ENCODE measurements around the gene SLC6A18.

The SLC6A18 gene

DNA sequence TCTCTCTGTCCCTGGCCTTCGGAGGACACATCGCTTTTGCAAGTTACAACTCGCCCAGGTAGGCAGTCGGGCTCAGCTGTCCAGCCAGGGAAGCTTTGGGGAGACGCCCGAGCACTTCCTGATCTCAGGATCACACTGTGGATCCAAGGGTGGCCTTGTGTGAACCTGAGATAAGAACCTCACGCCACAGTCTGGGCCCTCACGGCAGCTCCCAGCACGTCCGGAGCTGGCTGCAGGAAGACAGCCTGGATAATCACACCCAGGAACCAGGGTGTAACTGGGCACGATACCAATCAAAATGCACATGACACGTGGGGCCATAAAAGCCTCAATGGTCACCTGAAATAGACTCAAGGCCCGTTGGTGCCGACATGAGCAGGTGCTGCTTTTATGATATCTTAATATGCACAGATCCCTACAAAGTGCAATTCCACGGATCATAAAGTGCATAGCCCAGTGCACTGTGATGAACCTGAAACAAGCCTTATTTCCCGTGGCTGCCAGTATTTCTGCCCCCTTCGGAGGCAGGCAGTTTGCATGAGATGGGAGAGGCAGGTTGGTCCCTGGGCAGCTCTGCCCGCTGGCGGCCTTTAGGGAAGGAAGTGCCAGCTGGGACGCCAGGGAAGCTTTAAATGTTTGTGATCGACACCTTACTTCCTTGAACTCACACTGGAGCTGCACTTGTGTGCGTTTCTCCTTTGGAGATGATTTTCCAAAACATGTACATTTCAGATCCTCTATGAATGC, 14.5 kb downstream of the SLC6A18 start:
- peak; percentile 41 for DNase-seq

DNA sequence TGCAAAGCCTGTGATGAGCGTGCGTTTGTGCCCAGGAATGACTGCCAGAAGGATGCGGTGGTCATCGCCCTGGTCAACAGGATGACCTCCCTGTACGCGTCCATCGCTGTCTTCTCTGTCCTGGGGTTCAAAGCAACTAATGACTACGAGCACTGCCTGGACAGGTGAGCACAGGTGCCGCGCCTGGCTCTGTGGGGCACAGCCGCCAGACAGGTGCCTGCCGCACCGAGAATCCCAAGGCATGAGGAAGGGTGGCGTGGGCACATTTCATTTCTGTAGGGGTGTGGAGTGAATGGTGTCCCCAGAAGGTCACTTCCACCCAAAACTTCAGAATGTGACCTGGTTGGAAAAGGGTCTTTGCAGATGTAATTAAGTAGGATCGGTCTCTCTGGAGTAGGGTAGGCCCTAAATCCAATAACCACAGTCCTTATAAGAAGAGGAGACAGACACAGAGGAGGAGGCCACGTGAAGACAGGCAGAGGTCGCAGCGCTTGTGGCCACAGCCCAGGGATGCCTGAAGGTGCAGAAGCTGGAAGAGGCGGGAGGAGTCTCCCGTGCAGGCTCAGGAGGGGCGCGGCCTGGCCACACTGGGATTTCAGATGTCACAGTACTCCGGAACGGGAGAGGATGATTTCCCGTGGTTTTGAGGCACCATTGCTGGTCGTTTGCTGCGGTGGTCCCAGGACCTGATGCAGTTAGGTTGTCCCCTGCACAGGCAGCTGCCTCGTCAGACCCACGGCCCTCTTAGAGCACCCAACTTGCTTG, 15.5 kb downstream of the SLC6A18 start:
- no peak for DNase-seq

DNA sequence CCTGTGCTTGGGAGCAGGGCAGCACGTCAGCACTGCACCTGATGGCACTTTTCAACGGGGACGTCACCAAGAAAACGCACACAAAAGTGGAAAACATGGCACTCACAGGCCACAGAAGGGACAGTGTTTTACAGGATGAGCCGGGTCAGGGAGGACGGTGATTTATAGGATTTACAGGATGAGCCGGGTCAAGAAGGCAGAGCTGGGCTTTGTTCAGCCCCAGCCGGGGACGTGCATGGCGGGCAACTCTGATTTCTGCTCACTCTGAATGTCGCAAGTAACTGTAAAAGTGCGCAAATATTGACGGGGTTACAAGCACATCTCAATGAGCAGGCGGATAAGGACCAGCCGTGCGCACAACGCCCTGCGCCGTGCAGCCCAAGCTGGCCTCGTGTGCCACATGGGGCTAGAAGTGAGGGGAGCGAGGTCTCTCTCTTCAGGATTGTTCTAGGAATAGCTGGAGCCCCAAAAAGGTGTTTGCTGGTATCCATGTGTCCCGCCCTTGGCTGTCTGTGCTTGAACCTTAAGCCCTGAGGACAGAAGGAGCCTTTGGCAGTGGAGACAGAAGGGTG, 16.4 kb downstream of the SLC6A18 start:
- DNase-seq, result no peak

DNA sequence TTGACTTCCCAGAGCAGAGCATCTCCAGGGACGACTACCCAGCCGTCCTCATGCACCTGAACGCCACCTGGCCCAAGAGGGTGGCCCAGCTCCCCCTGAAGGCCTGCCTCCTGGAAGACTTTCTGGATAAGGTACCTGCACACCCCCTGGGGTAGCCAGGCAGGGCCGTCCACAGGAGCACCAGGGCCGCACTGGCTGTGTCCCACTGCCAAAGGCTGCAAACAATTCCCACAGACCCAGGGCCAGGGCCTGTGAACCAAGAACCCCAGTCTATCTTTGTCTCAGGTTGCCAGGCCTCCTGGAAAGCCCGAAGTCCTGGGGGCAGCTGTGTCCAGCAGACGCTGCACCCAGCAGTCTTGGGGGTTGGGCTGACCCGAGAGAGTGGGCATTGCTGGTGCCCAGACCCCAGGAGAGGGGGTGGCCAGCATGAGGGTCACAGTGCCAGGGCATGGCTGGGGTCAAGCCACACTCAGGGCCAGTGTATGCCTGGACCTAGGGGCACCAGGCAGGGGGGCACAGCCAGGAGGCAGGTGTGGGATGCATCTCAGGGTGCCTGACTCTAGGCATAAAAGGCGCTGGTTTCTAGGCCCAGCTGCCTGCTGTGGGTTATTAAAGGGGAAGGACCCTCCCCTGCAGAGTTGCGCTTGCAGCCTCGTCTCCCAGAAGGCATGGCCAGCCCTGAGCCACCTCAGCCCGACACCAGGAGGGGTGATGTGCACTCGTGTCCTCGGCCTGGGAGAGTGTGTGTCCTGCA, 17.7 kb downstream of the SLC6A18 start:
- DNase-seq, result no peak

DNA sequence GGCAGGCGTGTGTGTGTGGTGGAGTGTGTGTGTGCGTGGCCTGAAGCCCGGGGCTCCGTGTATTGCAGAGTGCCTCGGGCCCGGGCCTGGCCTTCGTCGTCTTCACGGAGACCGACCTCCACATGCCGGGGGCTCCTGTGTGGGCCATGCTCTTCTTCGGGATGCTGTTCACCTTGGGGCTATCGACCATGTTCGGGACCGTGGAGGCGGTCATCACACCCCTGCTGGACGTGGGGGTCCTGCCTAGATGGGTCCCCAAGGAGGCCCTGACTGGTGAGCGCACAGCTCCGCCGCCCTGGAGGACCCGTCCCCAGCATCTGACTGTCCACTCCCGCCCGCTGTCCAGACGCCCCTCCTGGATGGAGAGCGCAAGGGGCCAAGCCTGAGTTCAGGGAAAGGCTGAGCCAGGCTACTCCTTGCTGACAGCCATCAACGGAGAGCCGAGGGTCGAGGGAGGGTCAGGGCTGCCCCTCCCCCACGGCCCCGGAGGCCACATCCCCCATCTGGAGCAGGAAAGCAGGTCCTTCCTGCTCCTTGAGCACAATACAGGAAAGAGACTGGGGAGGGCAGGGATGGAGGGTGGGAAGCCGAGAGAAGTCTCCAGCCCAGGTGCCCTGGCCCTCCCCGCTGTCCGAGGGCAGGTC, 18.4 kb downstream of the SLC6A18 start:
- DNase-seq, result no peak

GRCh38 chr5:1244255-1244654, 19.1 kb downstream of the SLC6A18 start:
- no peak for DNase-seq

DNA sequence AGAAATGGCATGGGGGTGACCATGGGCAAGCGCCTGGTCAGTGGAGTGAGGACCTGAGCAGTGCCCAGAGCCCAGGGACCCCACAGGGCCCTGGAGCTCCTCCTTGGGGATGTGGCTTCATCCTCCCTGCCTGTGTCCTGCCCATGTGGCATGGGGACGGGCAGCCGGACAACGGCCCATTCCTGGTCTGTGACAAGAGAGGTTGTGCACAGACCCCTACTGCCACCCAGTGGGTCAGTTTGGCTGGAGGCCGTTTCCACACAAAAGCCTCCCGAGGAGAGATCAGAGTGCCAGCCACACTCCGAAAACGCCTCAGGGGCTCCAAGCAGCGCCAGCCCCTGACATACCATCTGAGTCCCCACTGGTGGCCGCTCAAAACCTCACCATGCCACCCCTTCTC, 19.8 kb downstream of the SLC6A18 start:
- DNase-seq, result no peak

DNA sequence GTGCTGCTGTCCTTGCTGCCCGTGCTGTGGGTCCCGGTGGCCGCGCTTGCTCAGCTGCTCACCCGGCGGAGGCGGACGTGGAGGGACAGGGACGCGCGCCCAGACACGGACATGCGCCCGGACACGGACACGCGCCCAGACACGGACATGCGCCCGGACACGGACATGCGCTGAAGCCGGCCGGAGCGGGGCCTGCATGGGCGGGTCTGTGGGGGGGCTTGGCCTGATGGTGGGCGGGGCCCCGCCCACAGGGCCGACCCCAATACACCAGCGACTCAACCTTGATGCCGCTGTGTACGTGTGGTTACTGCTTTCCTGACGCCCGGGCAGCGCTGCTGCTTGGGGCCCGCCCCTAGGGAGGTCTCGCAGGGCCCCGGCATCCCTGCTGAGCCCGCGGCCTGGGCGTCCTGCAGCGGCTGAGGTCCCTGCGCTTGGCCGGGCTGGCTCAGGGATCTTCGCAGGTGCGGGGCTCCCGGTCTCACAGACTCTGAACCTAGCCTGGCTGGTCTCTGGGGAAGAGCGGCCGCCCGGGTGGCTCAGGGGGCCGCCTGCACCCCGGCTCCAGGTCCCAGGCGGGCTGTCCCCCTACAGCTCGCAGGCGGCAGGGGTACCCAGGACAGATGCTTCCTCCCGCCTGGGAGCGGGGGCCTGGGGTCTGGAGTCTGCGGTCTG, 20.9 kb downstream of the SLC6A18 start:
- DNase-seq, result no peak

DNA sequence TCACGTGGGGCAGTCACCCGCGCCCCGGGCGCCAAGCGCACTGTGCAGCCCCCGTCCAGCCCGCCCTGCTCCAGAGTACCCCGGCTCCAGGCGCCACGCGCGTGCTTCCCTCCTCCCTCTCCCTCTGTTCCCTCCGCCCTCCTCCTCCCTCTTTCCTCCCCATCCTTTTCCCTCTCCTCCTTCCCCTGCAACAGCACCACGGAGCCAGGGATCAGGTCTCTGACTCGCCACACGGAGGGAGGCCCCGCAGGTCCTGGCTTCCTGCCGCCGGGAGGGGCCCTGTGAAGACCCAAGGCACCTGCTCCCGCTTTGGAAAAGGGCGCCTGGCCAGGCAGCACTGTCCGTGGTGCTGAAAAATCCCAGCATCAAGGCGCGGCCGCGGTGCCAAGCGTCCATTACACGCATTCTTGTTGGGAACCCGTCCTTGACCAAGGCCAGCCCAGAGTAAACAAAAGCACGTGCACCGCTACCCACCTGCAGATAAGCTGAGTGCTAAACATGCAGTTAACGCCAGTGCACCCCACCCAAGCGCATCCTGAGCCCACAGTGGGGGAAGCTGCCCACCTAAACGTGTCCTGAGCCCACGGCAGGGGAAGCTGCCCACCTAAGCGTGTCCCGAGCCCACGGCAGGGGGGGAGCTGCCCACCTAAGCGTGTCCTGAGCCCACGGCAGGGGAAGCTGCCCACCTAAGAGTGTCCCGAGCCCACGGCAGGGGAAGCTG, 21.7 kb downstream of the SLC6A18 start:
- peak; percentile 39 for DNase-seq

GRCh38 chr5:1247811-1248210, 22.6 kb downstream of the SLC6A18 start:
- no peak for DNase-seq

GRCh38 chr5:1249366-1250280, 24.4 kb downstream of the SLC6A18 start:
- DNase-seq, result no peak

DNA sequence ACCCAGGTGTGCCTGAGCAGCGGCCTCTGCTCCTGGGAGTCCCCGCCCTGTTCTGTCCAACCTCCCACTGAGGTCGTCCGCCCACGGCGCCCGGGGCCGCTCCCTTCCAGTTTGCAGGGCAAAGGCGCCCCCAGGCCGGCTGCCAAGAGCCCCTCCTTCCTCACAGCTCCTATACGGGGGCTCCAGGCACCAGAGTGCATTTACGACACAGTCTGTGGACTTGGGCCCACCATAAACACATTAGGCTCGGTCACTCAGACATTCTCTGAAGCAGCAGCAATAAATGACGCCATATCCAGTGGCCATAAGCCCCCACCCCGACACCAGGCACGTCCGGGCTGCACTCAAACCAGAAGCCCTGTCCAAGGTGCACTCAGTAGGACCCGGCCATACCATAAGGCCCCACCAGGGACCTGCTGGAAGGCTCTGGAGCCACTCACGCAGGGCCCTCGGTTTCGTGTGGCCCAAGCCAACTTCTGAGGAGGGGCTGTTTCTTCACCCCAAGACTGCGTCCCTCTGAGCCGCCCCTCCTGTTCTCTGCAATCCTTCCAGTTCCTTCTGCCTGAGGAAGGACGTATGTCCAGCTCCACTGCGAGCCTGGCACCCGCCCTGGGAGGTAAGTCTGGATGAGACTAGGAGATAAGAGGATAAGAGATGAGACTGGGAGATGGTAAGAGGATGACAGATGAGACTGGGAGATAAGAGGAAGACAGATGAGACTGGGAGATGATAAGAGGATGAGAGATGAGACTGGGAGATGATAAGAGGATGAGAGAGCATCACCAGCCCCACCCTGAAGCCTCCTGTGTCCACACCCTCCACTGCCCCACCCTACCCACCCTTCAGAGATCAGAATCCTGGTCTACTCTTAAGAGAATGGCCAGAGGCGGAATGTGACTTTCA, 26.7 kb downstream of the SLC6A18 start:
- no peak for DNase-seq

DNA sequence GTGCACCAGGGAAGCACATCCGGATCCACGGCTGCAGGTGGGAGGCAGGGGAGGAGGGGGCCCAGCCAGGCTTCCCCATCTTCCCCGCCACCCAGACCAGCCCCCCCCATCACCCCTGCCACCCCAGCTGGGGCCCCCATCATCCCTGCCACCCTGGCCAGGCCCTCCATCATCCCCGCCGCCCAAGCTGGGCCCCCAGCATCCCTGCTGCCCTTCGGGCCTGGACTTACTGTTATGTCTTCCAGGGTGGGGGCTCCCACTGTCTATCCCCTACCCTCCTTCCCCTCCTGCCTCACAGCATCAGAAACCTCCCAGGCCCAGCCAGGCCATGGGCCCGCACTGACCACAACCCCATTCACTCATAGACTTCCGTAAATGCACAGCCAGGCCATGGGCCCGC, 27.5 kb downstream of the SLC6A18 start:
- DNase-seq, result no peak

- DNase-seq, result no peak
Observed at GRCh38 chr5:1253456-1254105, 28.4 kb downstream of the SLC6A18 start.

- no peak for DNase-seq
Observed at GRCh38 chr5:1254196-1254595, 29.0 kb downstream of the SLC6A18 start.

DNA sequence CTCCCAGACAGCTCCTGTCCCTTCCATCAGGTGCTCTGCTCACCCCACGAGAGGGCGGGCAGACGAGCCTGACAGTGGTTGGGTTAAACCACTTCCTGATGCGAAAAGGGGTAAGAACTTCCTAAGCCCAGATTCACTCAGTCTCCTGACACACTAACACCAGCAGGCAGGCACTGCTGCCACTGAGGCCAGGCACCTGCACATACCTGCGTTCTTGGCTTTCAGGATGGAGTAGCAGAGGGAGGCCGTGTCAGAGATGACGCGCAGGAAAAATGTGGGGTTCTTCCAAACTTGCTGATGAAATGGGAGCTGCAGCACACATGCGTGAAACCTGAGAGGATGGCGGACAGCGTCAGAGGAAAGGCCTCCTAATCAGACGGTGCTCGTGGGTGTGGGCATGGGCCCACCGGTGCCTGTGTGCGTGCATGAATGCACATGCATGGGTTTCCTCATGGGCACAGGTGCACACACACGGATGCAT, 29.9 kb downstream of the SLC6A18 start:
- no peak for DNase-seq

- no peak for DNase-seq
Observed at GRCh38 chr5:1256776-1257175, 31.6 kb downstream of the SLC6A18 start.

GRCh38 chr5:1257363-1257762, 32.2 kb downstream of the SLC6A18 start:
- DNase-seq, result no peak

GRCh38 chr5:1257841-1258240, 32.7 kb downstream of the SLC6A18 start:
- DNase-seq, result no peak
